ENCODE results near the gene ZAP70.
"Not testable (repeated sequence)": the region's sequence is repeated elsewhere in the genome, so short reads cannot be mapped to it uniquely, and the experiment has no call there.

ZAP70 gene

DNA sequence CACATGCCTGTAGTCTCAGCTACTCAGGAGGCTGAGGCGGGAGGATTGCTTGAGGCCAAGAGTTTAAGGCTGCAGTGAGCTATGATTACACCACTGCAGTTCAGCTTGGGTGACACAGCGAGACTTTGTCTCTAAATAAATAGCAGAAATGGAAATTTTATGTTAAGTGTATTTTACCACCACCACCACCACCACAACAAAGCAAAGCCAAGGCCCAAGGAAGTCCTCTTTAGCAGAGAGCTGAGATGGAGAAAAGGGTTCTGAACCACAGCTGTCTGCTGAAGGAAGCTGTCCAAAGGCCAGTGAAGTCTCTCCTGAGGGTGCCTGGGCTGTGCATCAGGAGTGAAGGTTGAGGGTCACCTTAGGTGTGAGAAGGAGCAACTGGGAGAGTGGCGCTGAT lies 26.1 kb upstream of the ZAP70 start:
- not testable (repeated sequence) for H3K27ac Mint-ChIP-seq; DNase-seq; H3K27me3 Mint-ChIP-seq; H3K9me3 Mint-ChIP-seq; H3K36me3 Mint-ChIP-seq (ENCODE audit: low read depth); H3K4me3 Mint-ChIP-seq
- peak; percentile 55 for ATAC-seq
- H3K4me1 Mint-ChIP-seq, result peaks cover 22% of the 10 kb centered on the region

DNA sequence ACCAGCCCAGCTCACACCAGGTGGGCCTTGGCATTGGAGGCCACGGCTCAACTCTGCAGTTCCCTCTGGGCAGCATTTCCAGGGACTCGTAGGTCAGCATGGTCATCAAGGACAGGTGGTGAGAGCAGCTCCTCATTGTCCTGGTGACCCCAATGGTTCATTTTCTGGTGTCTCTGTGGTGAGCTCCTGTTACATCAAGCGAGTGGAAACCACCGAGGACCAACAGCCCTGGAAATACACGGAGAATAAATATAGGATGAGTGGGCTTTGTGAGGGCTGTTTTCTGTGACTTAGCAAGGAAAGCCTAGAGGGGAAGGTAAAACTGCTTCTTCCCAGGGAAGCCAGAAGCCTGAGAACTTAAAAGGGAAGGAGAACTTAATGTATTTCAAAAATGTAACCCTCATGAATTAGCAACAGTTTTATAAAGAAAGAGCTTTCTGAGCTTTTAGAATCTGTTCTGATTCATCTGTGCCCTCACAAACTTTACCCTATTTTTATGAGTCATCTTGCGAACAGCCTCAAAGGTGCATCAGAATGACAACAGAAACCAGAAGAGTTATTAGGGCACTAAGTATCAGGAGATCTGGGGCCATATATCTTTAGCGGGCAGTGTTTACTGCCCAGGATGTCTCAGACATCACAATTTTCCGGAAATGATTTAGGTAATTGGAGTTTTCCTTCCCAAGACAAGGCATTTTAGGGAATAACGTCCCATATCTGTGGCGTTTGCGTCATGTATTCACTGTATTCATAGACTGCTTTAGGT lies 25.1 kb upstream of the ZAP70 start:
- ATAC-seq (peak; percentile 84), DNase-seq (no peak)
- Mint-ChIP-seq H3K4me3 (no peak overlapping the region), H3K36me3 (ENCODE audit: low read depth) (no peaks in the 10 kb centered on the region), H3K9me3 (no peaks in the 10 kb centered on the region), H3K27ac (peak overlapping the region; percentile 75), H3K4me1 (peaks cover 22% of the 10 kb centered on the region), H3K27me3 (peaks cover 1% of the 10 kb centered on the region)

DNA sequence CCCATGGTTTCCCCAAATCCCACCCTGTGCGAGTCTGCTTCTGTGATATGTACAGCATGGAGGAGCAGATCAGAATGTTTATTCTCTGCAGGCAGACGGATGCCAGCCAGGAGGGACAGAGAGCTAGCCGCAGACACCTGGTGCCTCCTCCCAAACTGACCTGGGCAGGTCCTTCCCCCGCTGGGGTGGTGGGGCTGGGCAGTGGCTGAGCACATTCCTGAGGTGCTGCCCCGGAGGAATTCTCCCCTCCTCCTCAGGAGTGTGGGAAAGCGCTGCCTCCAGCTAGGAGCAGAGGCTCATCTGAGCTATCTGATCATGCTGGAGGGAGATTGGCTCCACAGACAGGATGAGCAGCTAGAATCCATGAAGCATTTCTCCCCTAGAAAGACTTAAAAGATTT lies 22.2 kb upstream of the ZAP70 start:
- H3K4me3 Mint-ChIP-seq, result no peak overlapping the region
- DNase-seq (no peak), ATAC-seq (no peak)
- H3K9me3 Mint-ChIP-seq, result no peaks in the 10 kb centered on the region
- peaks cover 1% of the 10 kb centered on the region for H3K27me3 Mint-ChIP-seq
- no peak overlapping the region for H3K27ac Mint-ChIP-seq
- H3K4me1 Mint-ChIP-seq, result peaks cover 20% of the 10 kb centered on the region
- H3K36me3 Mint-ChIP-seq (ENCODE audit: low read depth), result no peaks in the 10 kb centered on the region

DNA sequence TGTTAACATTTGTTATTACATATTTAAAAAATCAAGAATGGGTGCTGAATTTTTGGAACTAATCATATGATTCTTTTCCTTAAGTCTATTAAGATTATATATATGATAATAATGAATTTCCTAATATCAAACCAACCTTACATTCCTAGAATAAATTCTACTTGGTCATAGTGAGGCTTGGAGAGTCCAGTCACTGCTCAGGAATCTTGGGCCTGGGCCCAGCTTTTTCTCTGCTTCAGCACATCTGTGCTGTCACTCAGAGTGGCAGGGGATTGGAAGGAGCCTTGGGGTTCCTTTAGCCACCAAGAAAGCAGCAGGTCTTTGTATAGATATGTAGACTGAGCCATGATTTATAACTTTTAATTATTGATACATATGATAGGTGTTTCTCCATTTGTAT lies 19.9 kb upstream of the ZAP70 start:
- H3K36me3 Mint-ChIP-seq (ENCODE audit: low read depth), result no peaks in the 10 kb centered on the region
- no peak for DNase-seq
- no peak overlapping the region for H3K4me3 Mint-ChIP-seq
- no peaks in the 10 kb centered on the region for H3K9me3 Mint-ChIP-seq
- peaks cover 5% of the 10 kb centered on the region for H3K27me3 Mint-ChIP-seq
- peaks cover 14% of the 10 kb centered on the region for H3K4me1 Mint-ChIP-seq
- no peak overlapping the region for H3K27ac Mint-ChIP-seq
- no peak for ATAC-seq

DNA sequence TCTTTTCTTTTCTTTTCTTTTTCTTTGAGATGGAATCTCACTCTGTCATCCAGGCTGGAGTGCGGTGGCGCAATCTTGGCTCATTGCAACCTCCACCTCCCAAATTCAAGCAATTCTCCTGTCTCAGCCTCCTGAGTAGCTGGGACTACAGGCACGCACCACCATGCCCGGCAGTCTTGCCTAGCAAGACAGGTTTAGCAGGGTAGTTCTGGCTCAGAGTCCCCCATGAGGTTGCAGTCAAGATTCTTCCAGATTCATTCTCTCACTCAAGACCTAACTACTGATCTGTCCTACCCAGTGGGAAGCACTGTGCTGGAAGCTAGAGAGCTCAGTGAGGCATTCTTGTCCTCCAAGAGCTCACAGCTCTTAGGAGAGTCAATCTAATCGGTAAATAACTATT lies 17.6 kb upstream of the ZAP70 start:
- H3K36me3 Mint-ChIP-seq (ENCODE audit: low read depth), result no peaks in the 10 kb centered on the region
- peaks cover 10% of the 10 kb centered on the region for H3K4me1 Mint-ChIP-seq
- no peak overlapping the region for H3K27ac Mint-ChIP-seq
- peaks cover 5% of the 10 kb centered on the region for H3K27me3 Mint-ChIP-seq
- no peak for DNase-seq
- H3K9me3 Mint-ChIP-seq, result no peaks in the 10 kb centered on the region
- ATAC-seq, result no peak
- no peak overlapping the region for H3K4me3 Mint-ChIP-seq

DNA sequence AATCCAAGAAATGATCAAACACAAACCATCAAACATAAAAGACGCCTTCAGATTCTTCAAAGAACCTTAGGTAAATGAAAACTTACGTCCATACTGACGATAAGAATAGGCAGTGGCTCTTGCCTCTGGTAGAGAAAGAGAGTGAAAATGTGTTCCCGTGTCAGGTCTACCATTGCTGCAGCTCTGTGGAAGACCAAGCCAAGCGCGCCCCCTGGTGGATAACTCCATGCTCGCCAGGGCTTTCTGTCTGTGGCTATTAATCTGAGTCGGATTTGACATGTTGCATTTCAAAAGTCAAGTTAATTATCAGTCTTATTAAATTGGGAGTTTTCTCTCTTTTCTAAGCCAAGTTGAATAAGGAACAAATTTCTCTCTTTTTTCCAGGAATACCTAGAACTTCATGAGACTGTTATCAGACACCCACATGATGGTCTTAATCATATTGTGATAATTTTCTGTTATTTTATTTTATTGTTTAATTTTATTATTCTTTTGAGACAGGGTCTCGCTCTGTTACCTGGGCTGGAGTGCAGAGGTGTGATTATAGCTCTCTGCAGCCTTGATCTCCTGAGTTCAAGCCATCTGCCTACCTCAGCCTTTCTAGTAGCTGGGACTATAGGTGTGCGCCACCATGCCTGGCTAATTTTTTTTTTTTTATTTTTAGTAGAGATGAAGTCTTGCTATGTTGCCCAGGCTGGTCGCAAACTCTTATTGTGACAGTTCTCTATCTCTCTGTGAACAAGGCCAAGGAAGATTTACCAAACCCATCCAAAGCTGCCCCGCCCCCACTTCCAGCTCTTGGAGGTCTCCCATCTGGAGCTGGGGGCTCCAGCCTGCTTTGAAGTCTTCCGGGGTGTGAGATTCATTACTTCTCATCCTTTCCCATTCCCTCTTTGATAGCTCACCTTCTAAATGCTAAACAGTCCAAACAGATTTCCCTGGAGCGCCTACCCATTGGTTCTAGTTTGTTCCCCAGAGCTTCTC lies 15.8 kb upstream of the ZAP70 start:
- peaks cover 4% of the 10 kb centered on the region for H3K27me3 Mint-ChIP-seq
- no peaks in the 10 kb centered on the region for H3K36me3 Mint-ChIP-seq (ENCODE audit: low read depth)
- DNase-seq (peak; percentile 96), ATAC-seq (peak; percentile 91)
- H3K4me3 Mint-ChIP-seq, result peak overlapping the region; percentile 46
- H3K27ac Mint-ChIP-seq, result peak overlapping the region; percentile 74
- H3K9me3 Mint-ChIP-seq, result no peaks in the 10 kb centered on the region
- H3K4me1 Mint-ChIP-seq, result peaks cover 10% of the 10 kb centered on the region

DNA sequence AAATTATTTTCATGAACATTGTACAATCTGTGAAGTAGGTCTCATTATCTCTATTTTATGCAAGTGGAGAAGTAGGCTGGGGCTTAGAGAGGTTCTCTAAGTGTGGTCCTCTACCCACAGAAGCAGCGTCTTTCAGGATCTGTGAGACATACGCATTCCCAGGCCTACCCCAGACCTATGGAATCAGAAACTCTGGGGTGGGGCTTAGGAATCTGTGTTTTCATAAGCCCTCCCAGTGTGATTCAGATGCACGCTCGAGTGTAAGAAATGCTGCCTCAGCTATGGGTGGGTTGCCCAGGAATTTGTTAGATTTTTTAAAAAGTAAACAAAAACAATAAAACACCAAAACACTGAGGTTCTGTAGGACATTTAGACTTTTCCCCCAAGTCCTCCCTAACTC lies 14.8 kb upstream of the ZAP70 start:
- DNase-seq (no peak), ATAC-seq (no peak)
- Mint-ChIP-seq H3K4me3 (no peak overlapping the region), H3K27ac (no peak overlapping the region), H3K4me1 (peaks cover 10% of the 10 kb centered on the region), H3K9me3 (no peaks in the 10 kb centered on the region), H3K27me3 (peaks cover 4% of the 10 kb centered on the region), H3K36me3 (ENCODE audit: low read depth) (no peaks in the 10 kb centered on the region)

DNA sequence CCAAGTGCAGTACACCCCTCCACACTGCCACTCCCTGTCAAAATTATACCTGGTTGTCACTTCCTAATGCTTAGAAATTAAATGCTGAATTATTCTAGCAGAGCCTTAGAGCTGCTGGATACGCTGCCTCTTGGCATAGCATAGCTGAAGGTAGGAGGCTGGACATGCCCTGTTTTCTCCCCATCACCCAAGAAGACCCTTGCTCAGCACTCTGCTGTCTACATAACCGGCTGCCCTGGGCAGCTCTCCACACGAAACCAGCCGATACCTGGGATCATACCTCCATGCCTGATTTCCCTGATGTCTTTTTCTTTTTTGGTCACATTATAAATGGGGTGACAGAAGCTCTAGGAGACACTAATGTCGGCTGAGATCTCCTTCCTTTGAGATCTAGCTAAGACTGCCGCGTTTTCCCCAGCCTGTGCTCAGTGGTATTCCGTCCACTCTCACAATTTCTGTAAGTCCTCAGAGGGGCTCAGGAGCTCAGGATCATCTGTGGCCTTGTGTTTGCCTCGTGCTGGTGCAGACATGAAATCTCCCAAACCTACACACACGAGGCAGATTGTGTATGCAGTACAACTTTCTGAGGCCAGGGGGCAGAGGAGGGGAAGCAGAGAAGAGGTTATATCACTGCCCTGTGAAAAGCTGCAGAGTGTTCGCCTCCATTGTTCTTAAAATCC lies 13.5 kb upstream of the ZAP70 start:
- DNase-seq (peak; percentile 71), ATAC-seq (peak; percentile 88)
- Mint-ChIP-seq H3K9me3 (no peaks in the 10 kb centered on the region), H3K36me3 (ENCODE audit: low read depth) (no peaks in the 10 kb centered on the region), H3K4me1 (peaks cover 10% of the 10 kb centered on the region), H3K27me3 (peaks cover 4% of the 10 kb centered on the region), H3K27ac (peak overlapping the region; percentile 25), H3K4me3 (no peak overlapping the region)

DNA sequence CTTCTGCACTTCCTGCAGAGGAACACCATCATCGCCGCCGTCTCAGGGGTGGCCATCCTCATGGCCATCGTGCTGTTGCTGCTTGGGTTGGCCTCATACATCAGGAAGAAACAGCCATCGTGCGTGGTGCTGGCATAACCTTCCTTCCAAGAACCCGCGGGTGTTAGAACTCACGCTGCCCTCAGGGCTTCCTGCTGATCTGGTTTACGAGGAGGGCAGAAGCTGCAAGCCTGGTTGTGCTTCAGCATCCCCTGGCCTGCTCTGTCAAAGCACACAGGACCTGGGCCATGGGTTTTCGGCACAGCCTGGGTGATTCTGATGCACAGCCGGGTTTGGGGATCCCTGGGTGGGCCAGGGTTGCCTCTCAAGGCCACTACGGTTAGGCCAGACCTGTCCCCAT lies 12.2 kb upstream of the ZAP70 start:
- Mint-ChIP-seq H3K9me3 (no peaks in the 10 kb centered on the region), H3K4me3 (no peak overlapping the region), H3K36me3 (ENCODE audit: low read depth) (no peaks in the 10 kb centered on the region), H3K27me3 (peaks cover 4% of the 10 kb centered on the region), H3K27ac (no peak overlapping the region), H3K4me1 (peaks cover 8% of the 10 kb centered on the region)
- no peak for DNase-seq
- no peak for ATAC-seq

DNA sequence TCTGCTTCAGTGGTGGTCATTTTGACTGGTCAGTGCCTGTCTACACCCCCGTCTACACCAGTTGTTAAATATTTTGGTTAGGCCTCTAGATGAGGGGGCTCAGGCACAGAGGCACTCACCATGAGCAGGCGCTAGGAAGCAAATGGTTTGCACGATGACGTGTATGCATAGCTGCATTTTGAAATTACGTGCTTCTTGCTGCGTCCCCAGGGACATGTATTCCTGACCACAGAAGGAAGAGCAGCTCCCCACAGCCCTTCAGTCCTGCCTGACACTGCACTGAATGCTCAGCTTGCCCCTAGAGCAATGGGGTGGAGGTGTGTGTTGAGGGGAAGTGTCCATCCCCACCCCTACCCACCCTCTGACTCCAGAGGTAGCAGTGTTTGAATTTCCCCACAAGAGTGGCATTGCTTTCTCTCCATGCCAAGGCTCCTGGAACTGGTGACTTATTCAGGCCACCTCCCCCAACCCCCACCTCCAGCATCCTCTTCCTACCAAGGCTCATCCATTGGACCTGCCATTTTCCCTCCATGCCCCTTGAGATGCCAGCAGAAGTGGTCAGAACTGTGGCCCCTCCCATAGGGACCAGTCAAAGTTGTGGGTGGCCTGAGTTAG lies 11.4 kb upstream of the ZAP70 start:
- Mint-ChIP-seq H3K4me1 (peaks cover 7% of the 10 kb centered on the region), H3K27me3 (peaks cover 3% of the 10 kb centered on the region), H3K9me3 (no peaks in the 10 kb centered on the region), H3K4me3 (no peak overlapping the region), H3K27ac (no peak overlapping the region), H3K36me3 (ENCODE audit: low read depth) (no peaks in the 10 kb centered on the region)
- no peak for ATAC-seq
- DNase-seq, result no peak

DNA sequence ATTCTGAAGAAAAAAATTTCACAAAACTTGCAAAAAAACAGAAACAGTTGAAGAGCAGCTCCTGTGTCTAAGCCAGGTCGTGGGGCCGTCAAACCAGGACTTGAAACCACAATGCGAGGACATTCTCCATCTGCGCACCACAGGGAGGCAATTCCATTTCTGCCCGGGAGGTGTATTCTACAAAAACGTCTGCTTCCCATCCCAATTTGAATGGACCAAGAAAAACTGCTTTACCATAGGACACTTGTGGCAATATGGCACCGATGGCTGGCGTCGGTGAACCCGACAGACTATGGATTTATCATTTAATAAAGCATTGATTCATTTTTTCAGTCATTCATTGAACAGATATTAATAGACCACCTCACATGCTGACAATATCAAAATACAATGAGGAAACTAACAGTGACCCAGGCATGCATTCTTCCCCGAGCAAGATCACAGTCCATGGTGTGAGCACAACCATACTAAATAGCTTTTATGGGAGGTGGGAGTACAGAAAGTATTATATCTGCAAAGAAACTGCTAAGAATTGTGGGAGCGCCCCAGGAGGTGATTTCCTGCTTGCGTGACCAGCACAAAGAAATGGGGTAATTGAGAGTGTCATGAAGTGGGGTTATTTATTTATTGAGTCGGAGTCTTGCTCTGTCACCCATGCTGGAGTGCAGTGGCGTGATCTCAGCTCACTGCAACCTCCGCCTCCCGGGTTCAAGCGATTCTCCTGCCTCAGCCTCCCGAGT lies 10.5 kb upstream of the ZAP70 start:
- no peaks in the 10 kb centered on the region for H3K9me3 Mint-ChIP-seq
- H3K4me3 Mint-ChIP-seq, result no peak overlapping the region
- H3K27me3 Mint-ChIP-seq, result no peaks in the 10 kb centered on the region
- no peak for ATAC-seq
- H3K27ac Mint-ChIP-seq, result no peak overlapping the region
- H3K4me1 Mint-ChIP-seq, result peaks cover 3% of the 10 kb centered on the region
- DNase-seq, result no peak
- H3K36me3 Mint-ChIP-seq (ENCODE audit: low read depth), result no peaks in the 10 kb centered on the region

DNA sequence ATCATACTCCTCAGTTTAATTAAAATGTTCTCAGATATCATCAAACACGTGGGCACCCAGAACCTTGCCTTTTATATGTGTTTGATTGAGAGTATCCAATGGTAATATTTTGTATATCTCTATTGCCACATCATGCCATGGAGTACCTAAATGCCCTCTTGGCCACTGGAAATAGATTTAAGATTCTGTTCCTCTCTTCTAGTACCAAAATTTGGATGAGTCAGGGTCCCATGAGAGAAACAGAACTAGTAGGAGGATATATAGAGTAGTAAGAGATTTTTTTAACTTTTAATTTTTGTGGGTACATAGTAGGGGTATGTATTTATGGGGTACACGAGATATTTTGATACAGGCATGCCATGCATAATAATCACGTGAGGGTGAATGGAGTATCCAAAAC lies 9.6 kb upstream of the ZAP70 start:
- no peak overlapping the region for H3K27ac Mint-ChIP-seq
- no peak overlapping the region for H3K4me3 Mint-ChIP-seq
- no peaks in the 10 kb centered on the region for H3K36me3 Mint-ChIP-seq (ENCODE audit: low read depth)
- H3K27me3 Mint-ChIP-seq, result no peaks in the 10 kb centered on the region
- no peaks in the 10 kb centered on the region for H3K9me3 Mint-ChIP-seq
- H3K4me1 Mint-ChIP-seq, result peaks cover 3% of the 10 kb centered on the region
- no peak for ATAC-seq
- DNase-seq, result no peak

DNA sequence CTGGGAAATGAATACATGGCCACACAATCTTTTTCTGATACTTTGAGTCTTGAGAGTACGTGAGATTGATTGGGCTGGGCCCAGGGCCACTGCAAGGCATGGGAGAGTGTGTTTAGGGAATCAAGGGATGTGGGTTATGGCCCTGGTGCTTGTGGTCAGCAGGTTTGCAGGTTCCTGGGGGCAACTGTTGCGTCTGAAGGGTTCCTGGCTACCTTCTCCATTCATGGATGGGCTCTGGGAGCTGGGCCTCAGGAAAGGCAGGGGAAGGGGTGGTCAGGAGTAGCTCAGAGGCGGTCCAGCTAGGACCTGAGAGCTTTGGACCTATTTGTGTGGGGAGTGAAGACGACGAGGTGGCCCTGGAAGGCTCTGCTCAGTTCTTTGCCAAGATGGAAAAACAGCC lies 8.4 kb upstream of the ZAP70 start:
- Mint-ChIP-seq H3K27me3 (no peaks in the 10 kb centered on the region), H3K9me3 (no peaks in the 10 kb centered on the region), H3K4me1 (peaks cover 5% of the 10 kb centered on the region), H3K36me3 (ENCODE audit: low read depth) (no peaks in the 10 kb centered on the region), H3K4me3 (no peak overlapping the region), H3K27ac (no peak overlapping the region)
- ATAC-seq (no peak), DNase-seq (no peak)

DNA sequence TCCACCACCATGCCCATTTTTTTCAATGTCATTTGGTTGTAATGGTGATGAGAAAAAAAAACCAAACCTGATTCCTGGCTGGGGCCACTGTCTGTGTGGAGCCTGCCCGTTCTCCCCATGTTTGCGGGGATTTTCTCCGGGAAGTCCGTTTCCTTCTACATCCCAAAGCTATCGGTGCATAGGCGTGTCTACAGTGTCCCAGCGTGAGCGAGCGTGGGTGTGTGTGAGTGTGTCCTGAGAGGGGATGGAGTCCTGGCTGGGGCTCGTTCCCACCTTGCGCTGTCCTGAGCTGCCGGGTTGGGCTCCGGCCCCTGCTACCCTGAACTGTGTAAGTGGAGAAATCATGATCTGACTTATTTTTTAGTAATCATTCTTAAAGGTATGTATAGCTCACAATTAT lies 7.3 kb upstream of the ZAP70 start:
- DNase-seq (no peak), ATAC-seq (no peak)
- no peak overlapping the region for H3K27ac Mint-ChIP-seq
- H3K27me3 Mint-ChIP-seq, result no peaks in the 10 kb centered on the region
- H3K9me3 Mint-ChIP-seq, result no peaks in the 10 kb centered on the region
- H3K4me1 Mint-ChIP-seq, result peaks cover 13% of the 10 kb centered on the region
- H3K4me3 Mint-ChIP-seq, result no peak overlapping the region
- no peaks in the 10 kb centered on the region for H3K36me3 Mint-ChIP-seq (ENCODE audit: low read depth)
